MM.1S (cell line): ENCODE data around the gene HTRA3.
"Not testable (repeated sequence)": the region's sequence is repeated elsewhere in the genome, so short reads cannot be mapped to it uniquely, and the experiment has no call there.

Experiments
- DNase-seq: peaks from one replicate; pipeline ENCODE4 v3.0.0-alpha.2; 2015
- H2AFZ ChIP-seq: fragments of 300-600 bp; sonication (generic); 2 replicates; pipeline ENCODE4 v1.6.0; 2016; ENCODE audit warnings: antibody characterized with exemption, low read length
- H3F3A ChIP-seq: fragments of 300-600 bp; sonication (generic); 2 replicates; pipeline ENCODE4 v1.6.1; 2016; ENCODE audit warnings: mild to moderate bottlenecking, antibody characterized with exemption, low read length, moderate library complexity, mixed read lengths; ENCODE audit not compliant: insufficient read depth
- H3K27ac ChIP-seq: fragments of 300-600 bp; sonication (generic); 2 replicates; pipeline ENCODE4 v1.5.1; 2016; ENCODE audit warnings: mild to moderate bottlenecking, low read length
- H3K27me3 ChIP-seq: fragments of 300-600 bp; sonication (generic); replicated peaks from 2 replicates; pipeline ENCODE4 v1.6.0; 2016; ENCODE audit warnings: low read length; ENCODE audit not compliant: insufficient read depth
- H3K36me3 ChIP-seq: fragments of 300-600 bp; sonication (generic); replicated peaks from 2 replicates; pipeline ENCODE4 v1.6.1; 2016; ENCODE audit warnings: mild to moderate bottlenecking, low read length, mixed read lengths; ENCODE audit not compliant: insufficient read depth
- H3K4me1 ChIP-seq: fragments of 300-600 bp; sonication (generic); 2 replicates; pipeline ENCODE4 v1.6.1; 2016; ENCODE audit warnings: low read length, mixed read lengths
- H3K4me2 ChIP-seq: fragments of 300-600 bp; sonication (generic); 2 replicates; pipeline ENCODE4 v1.6.0; 2016; ENCODE audit warnings: low read depth, low read length
- H3K4me3 ChIP-seq: fragments of 300-600 bp; sonication (generic); 2 replicates; pipeline ENCODE4 v1.5.1; 2016; ENCODE audit warnings: low read length, mixed read lengths
- H3K79me2 ChIP-seq: fragments of 300-600 bp; sonication (generic); 2 replicates; pipeline ENCODE4 v1.6.1; 2016; ENCODE audit warnings: mixed run types, low read length, mixed read lengths
- H3K9ac ChIP-seq: fragments of 300-600 bp; sonication (generic); 2 replicates; pipeline ENCODE4 v1.6.1; 2016; ENCODE audit warnings: low read length, mixed read lengths
- H3K9me2 ChIP-seq: fragments of 300-600 bp; sonication (generic); replicated peaks from 2 replicates; pipeline ENCODE4 v1.6.1; 2016; ENCODE audit warnings: mild to moderate bottlenecking, low read length, mixed read lengths; ENCODE audit not compliant: insufficient read depth
- H3K9me3 ChIP-seq: fragments of 300-600 bp; sonication (generic); replicated peaks from 2 replicates; pipeline ENCODE4 v1.6.1; 2016; ENCODE audit warnings: mild to moderate bottlenecking, low read length, mixed read lengths; ENCODE audit not compliant: insufficient read depth
- H4K20me1 ChIP-seq: fragments of 300-600 bp; sonication (generic); 2 replicates; pipeline ENCODE4 v1.6.1; 2016; ENCODE audit warnings: mild to moderate bottlenecking, low read length, moderate library complexity, mixed read lengths; ENCODE audit not compliant: insufficient read depth
- CTCF ChIP-seq: fragments of 300-600 bp; sonication (generic); IDR thresholded peaks from 2 replicates; pipeline ENCODE4 v1.5.1; 2016; ENCODE audit warnings: antibody characterized with exemption, low read length, mixed read lengths
- EZH2 ChIP-seq: fragments of 300-600 bp; sonication (generic); optimal IDR thresholded peaks from 2 replicates; pipeline ENCODE3; 2017; ENCODE audit warnings: low read depth, mild to moderate bottlenecking, antibody characterized with exemption, low read length, mixed read lengths
- EZH2phosphoT487 ChIP-seq: fragments of 300-600 bp; sonication (generic); IDR thresholded peaks from 2 replicates; pipeline ENCODE4 v1.6.1; 2018; ENCODE audit warnings: antibody characterized with exemption, low read length

HTRA3 gene

GRCh38 chr4:8346838-8347605 is 77.5 kb downstream of the HTRA3 start:
- Histone ChIP-seq H3K36me3 (no peaks in the 10 kb centered on the region), H4K20me1 (no peaks in the 10 kb centered on the region), H3K79me2 (no peaks in the 10 kb centered on the region), H3K4me3 (no peak overlapping the region), H3K4me1 (no peaks in the 10 kb centered on the region), H3K9me2 (no peaks in the 10 kb centered on the region), H2AFZ (no peak overlapping the region), H3K27me3 (peaks cover 94% of the 10 kb centered on the region), H3F3A (no peaks in the 10 kb centered on the region), H3K9ac (no peak overlapping the region), H3K4me2 (no peak overlapping the region), H3K27ac (no peak overlapping the region), H3K9me3 (no peaks in the 10 kb centered on the region)
- TF ChIP-seq CTCF (no peak), EZH2 (no peak), EZH2phosphoT487 (no peak)
- DNase-seq: no peak

- Histone ChIP-seq H3K79me2 (no peaks in the 10 kb centered on the region), H3K27ac (no peak overlapping the region), H2AFZ (no peak overlapping the region), H3K9ac (no peak overlapping the region), H3K36me3 (no peaks in the 10 kb centered on the region), H3K9me2 (no peaks in the 10 kb centered on the region), H3K4me2 (no peak overlapping the region), H3K9me3 (no peaks in the 10 kb centered on the region), H3F3A (no peaks in the 10 kb centered on the region), H3K4me1 (no peaks in the 10 kb centered on the region), H3K4me3 (no peak overlapping the region), H3K27me3 (peaks cover 94% of the 10 kb centered on the region), H4K20me1 (no peaks in the 10 kb centered on the region)
- TF ChIP-seq EZH2phosphoT487 (no peak), EZH2 (no peak), CTCF (no peak)
- no peak for DNase-seq
Observed at GRCh38 chr4:8347660-8348059, 78.1 kb downstream of the HTRA3 start.

GRCh38 chr4:8348071-8348470 is 78.5 kb downstream of the HTRA3 start:
- H2AFZ ChIP-seq: no peak overlapping the region
- no peaks in the 10 kb centered on the region for H3K36me3 ChIP-seq
- no peaks in the 10 kb centered on the region for H4K20me1 ChIP-seq
- no peaks in the 10 kb centered on the region for H3K79me2 ChIP-seq
- H3K4me2 ChIP-seq: no peak overlapping the region
- H3K4me3 ChIP-seq: no peak overlapping the region
- H3F3A ChIP-seq: no peaks in the 10 kb centered on the region
- H3K9me3 ChIP-seq: no peaks in the 10 kb centered on the region
- H3K9ac ChIP-seq: no peak overlapping the region
- H3K9me2 ChIP-seq: no peaks in the 10 kb centered on the region
- no peak for DNase-seq
- peaks cover 94% of the 10 kb centered on the region for H3K27me3 ChIP-seq
- no peak for TF ChIP-seq EZH2phosphoT487
- no peak for TF ChIP-seq EZH2
- TF ChIP-seq CTCF: no peak
- H3K27ac ChIP-seq: no peak overlapping the region
- H3K4me1 ChIP-seq: no peaks in the 10 kb centered on the region

GRCh38 chr4:8349236-8349635 is 79.7 kb downstream of the HTRA3 start:
- not testable (repeated sequence) for H3K9ac ChIP-seq, H3K9me3 ChIP-seq, H2AFZ ChIP-seq, H3K36me3 ChIP-seq, H3K4me3 ChIP-seq, H3K4me1 ChIP-seq, H3K4me2 ChIP-seq, H3K9me2 ChIP-seq, DNase-seq, H3F3A ChIP-seq, H4K20me1 ChIP-seq, H3K27ac ChIP-seq, H3K79me2 ChIP-seq
- peaks cover 94% of the 10 kb centered on the region for H3K27me3 ChIP-seq
